Measurements from ENCODE around the gene LYRM4.

LYRM4 gene

DNA sequence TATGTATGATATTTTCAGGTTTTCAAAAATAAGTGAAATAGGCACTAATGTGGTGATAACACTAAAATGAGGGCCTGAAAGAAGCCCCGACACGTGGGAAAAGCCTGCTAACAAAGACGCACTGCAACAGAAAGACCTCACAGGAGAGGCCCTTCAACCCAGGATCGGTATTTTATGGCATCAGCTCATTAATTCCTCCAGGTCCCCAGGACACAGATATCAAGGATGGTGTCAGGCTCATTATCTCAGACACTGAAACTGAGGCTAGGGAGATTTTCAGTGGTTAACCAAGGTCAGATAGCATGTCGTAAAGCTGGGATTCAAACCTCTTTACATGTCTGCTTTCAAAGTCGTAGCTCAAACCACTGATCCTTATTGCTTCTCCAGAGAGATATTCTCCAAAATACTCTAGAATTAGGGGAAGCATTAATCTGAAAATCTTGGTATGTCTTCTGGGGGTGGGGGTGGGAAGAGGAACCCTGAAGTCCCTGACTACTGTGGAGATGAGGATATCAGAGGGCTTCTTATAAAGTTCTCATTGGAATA, 111.5 kb downstream of the LYRM4 start:
- TF ChIP-seq, protein P1, sequence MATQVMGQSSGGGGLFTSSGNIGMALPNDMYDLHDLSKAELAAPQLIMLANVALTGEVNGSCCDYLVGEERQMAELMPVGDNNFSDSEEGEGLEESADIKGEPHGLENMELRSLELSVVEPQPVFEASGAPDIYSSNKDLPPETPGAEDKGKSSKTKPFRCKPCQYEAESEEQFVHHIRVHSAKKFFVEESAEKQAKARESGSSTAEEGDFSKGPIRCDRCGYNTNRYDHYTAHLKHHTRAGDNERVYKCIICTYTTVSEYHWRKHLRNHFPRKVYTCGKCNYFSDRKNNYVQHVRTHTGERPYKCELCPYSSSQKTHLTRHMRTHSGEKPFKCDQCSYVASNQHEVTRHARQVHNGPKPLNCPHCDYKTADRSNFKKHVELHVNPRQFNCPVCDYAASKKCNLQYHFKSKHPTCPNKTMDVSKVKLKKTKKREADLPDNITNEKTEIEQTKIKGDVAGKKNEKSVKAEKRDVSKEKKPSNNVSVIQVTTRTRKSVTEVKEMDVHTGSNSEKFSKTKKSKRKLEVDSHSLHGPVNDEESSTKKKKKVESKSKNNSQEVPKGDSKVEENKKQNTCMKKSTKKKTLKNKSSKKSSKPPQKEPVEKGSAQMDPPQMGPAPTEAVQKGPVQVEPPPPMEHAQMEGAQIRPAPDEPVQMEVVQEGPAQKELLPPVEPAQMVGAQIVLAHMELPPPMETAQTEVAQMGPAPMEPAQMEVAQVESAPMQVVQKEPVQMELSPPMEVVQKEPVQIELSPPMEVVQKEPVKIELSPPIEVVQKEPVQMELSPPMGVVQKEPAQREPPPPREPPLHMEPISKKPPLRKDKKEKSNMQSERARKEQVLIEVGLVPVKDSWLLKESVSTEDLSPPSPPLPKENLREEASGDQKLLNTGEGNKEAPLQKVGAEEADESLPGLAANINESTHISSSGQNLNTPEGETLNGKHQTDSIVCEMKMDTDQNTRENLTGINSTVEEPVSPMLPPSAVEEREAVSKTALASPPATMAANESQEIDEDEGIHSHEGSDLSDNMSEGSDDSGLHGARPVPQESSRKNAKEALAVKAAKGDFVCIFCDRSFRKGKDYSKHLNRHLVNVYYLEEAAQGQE (IDR thresholded peaks at IDR 0.05; ENCODE audit: insufficient read depth in 1 of 2, low read depth in 2 of 2, low read length in 2 of 2) = no peak
- TF ChIP-seq SIN3A (IDR thresholded peaks at IDR 0.05; ENCODE audit: borderline replicate concordance, insufficient read depth, low read length) (no peak), FOXP2 (optimal IDR thresholded peaks at IDR 0.05; ENCODE audit: borderline replicate concordance, extremely low read depth, extremely low read length, insufficient read depth) (no peak)

DNA sequence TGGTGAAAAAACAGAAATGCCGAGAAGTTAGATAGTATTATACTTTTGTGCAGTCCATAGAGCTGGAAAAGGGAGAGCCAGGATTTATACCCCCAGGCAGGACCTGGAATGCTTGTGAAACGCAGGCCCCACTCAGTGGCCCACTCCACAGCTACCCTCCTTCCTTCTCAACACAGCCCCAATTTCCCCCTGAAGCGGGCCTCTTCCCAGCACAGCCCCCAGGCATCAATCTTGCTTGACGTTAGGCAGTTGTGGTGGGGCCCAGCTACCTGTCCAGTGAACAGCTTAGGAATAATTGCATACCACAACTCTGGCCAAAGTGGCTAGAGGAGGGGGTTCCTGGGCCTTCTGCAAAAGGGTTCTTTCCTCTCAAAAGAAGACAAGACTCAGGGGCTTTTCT, 114.4 kb downstream of the LYRM4 start:
- TF ChIP-seq POLR2AphosphoS5 (IDR thresholded peaks at IDR 0.05; ENCODE audit: low read depth, low read length) (no peak), SIN3A (IDR thresholded peaks at IDR 0.05; ENCODE audit: borderline replicate concordance, insufficient read depth, low read length) (no peak), TAF1 (IDR thresholded peaks at IDR 0.05; ENCODE audit: borderline replicate concordance, insufficient read depth, low read length) (no peak), FOXP2 (optimal IDR thresholded peaks at IDR 0.05; ENCODE audit: borderline replicate concordance, extremely low read depth, extremely low read length, insufficient read depth) (no peak)
- TF ChIP-seq, protein P1 (IDR thresholded peaks at IDR 0.05; ENCODE audit: insufficient read depth in 1 of 2, low read depth in 2 of 2, low read length in 2 of 2) = no peak

DNA sequence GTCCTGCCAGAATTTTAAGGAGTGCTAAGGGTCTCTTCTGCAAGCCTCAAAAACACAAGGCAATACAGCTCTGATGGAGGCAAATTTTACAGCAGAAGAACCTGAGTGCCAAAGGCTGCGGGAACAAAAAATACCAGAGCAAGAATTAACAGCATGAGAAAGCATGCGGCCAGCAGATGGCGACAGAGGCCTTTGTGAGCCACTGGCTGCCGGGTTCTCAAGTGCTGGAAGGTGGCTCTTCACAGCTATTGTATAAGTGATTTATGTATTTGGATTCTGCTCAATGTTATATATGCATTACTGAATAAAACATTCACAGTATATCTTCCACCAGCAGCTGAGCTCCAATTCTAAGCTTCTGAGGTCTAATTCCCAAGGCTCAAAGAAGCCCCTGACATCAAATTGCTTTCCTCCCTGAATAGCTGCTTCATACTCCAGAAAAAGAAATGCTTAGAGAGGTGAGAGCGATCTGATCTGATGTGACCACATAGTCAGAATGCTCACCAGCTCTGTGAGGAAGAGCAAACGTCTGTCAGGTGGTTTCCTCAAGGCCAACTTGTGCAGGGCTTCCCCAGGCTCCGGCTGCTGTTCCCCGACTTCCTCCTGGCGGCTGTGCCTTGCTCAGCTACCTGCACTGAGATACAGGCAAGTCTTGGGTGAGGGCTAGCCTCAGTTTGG, 117.0 kb downstream of the LYRM4 start:
- no peak for TF ChIP-seq TAF1 (IDR thresholded peaks at IDR 0.05; ENCODE audit: borderline replicate concordance, insufficient read depth, low read length)
- TF ChIP-seq FOXP2 (optimal IDR thresholded peaks at IDR 0.05; ENCODE audit: borderline replicate concordance, extremely low read depth, extremely low read length, insufficient read depth) = no peak
- TF ChIP-seq, protein P1 (IDR thresholded peaks at IDR 0.05; ENCODE audit: insufficient read depth in 1 of 2, low read depth in 2 of 2, low read length in 2 of 2) = no peak
- TF ChIP-seq POLR2AphosphoS5 (IDR thresholded peaks at IDR 0.05; ENCODE audit: low read depth, low read length) = no peak
- no peak for TF ChIP-seq SIN3A (IDR thresholded peaks at IDR 0.05; ENCODE audit: borderline replicate concordance, insufficient read depth, low read length)

DNA sequence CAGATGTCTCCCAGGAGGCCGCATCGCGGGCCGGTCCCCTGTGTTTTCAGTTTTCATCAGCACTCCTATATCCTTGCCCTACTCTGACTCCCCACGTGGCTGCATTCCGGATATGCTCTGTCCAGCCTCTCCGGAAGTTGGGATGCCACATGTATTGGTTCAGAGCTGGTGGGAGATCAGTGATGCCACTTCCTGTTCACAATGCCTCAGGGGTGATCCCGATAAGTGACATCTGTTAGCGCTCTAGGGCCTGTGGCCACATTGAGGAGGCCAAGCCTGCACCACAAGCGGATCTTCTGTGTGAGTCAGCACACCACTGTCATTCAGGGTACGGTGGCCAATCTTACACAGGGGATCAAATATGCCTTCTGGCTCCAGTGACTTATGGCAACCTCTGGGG, 117.8 kb downstream of the LYRM4 start:
- no peak for TF ChIP-seq FOXP2 (optimal IDR thresholded peaks at IDR 0.05; ENCODE audit: borderline replicate concordance, extremely low read depth, extremely low read length, insufficient read depth)
- TF ChIP-seq, protein P1 (IDR thresholded peaks at IDR 0.05; ENCODE audit: insufficient read depth in 1 of 2, low read depth in 2 of 2, low read length in 2 of 2) = no peak
- no peak for TF ChIP-seq POLR2AphosphoS5 (IDR thresholded peaks at IDR 0.05; ENCODE audit: low read depth, low read length)
- TF ChIP-seq SIN3A (IDR thresholded peaks at IDR 0.05; ENCODE audit: borderline replicate concordance, insufficient read depth, low read length) = no peak
- TF ChIP-seq TAF1 (IDR thresholded peaks at IDR 0.05; ENCODE audit: borderline replicate concordance, insufficient read depth, low read length) = no peak
